HAP-1 (cell line): Measurements from ENCODE around the gene DPYSL4.

Experiments
- DNase-seq, 2 experiments: peaks; one replicate each; pipeline ENCODE4 v3.0.0-alpha.2; 2016 to 2020; ENCODE audit warnings: low spot score in 2 of 2
- H3K27me3 ChIP-seq: fragments of 250-450 bp; sonication (Bioruptor Pico); 2 replicates; pipeline ENCODE4 v1.5.1; 2020; ENCODE audit warnings: low read depth, mild to moderate bottlenecking, moderate library complexity
- H3K36me3 ChIP-seq: fragments of 250-450 bp; sonication (Bioruptor Pico); replicated peaks from 2 replicates; pipeline ENCODE4 v1.5.1; 2020; ENCODE audit warnings: mild to moderate bottlenecking
- H3K4me1 ChIP-seq: fragments of 250-450 bp; sonication (Bioruptor Pico); 2 replicates; pipeline ENCODE4 v1.5.1; 2020; ENCODE audit warnings: mild to moderate bottlenecking
- H3K4me3 ChIP-seq: fragments of 250-450 bp; sonication (Bioruptor Pico); 2 replicates; pipeline ENCODE4 v1.5.1; 2020; ENCODE audit warnings: mild to moderate bottlenecking, moderate library complexity
- H3K9me3 ChIP-seq: fragments of 250-450 bp; sonication (Bioruptor Pico); 2 replicates; pipeline ENCODE4 v1.5.1; 2020; ENCODE audit warnings: mild to moderate bottlenecking, moderate library complexity
- in situ Hi-C: fragments of 300-500 bp; cut with MboI; formaldehyde crosslinking; loops from 3 replicates; pipeline ENCODE4 v1.14.3; 2020; ENCODE audit warnings: low sequenced_read_pairs, inconsistent platforms, mixed read lengths

The DPYSL4 gene

GRCh38 chr10:132226586-132227405, 40.0 kb downstream of the DPYSL4 start:
- Histone ChIP-seq H3K4me1 (no peaks in the 10 kb centered on the region), H3K27me3 (no peaks in the 10 kb centered on the region), H3K9me3 (no peaks in the 10 kb centered on the region), H3K36me3 (no peaks in the 10 kb centered on the region), H3K4me3 (no peak overlapping the region)
- in situ Hi-C loops, result loop anchor here (10.0 kb wide), 1 partner anchor 228 kb away; no protein-coding TSS in a partner anchor
- no peak for DNase-seq

GRCh38 chr10:132227851-132228390, 41.2 kb downstream of the DPYSL4 start:
- H3K27me3 ChIP-seq, result no peaks in the 10 kb centered on the region
- in situ Hi-C loops, result loop anchor here (10.0 kb wide), 1 partner anchor 227 kb away; no protein-coding TSS in a partner anchor
- no peaks in the 10 kb centered on the region for H3K4me1 ChIP-seq
- no peaks in the 10 kb centered on the region for H3K36me3 ChIP-seq
- H3K9me3 ChIP-seq, result no peaks in the 10 kb centered on the region
- no peak for DNase-seq
- no peak overlapping the region for H3K4me3 ChIP-seq

- Histone ChIP-seq H3K36me3 (no peaks in the 10 kb centered on the region), H3K27me3 (no peaks in the 10 kb centered on the region), H3K9me3 (no peaks in the 10 kb centered on the region), H3K4me1 (no peaks in the 10 kb centered on the region), H3K4me3 (no peak overlapping the region)
- in situ Hi-C loops, result loop anchor here (10.0 kb wide), 1 partner anchor 226 kb away; no protein-coding TSS in a partner anchor
- no peak for DNase-seq
Measured at GRCh38 chr10:132228616-132229015, 41.9 kb downstream of the DPYSL4 start.

GRCh38 chr10:132229096-132229495, 42.3 kb downstream of the DPYSL4 start:
- H3K4me3 ChIP-seq, result no peak overlapping the region
- H3K36me3 ChIP-seq, result no peaks in the 10 kb centered on the region
- H3K9me3 ChIP-seq, result no peaks in the 10 kb centered on the region
- no peaks in the 10 kb centered on the region for H3K27me3 ChIP-seq
- in situ Hi-C loops, result loop anchor here (10.0 kb wide), 1 partner anchor 226 kb away; no protein-coding TSS in a partner anchor
- no peak for DNase-seq
- no peaks in the 10 kb centered on the region for H3K4me1 ChIP-seq

- Histone ChIP-seq H3K4me3 (no peak overlapping the region), H3K4me1 (no peaks in the 10 kb centered on the region), H3K36me3 (no peaks in the 10 kb centered on the region), H3K27me3 (no peaks in the 10 kb centered on the region), H3K9me3 (no peaks in the 10 kb centered on the region)
- in situ Hi-C loops, result loop anchor here (10.0 kb wide), 1 partner anchor 225 kb away; no protein-coding TSS in a partner anchor
- no peak for DNase-seq
Measured at GRCh38 chr10:132229834-132230556, 43.2 kb downstream of the DPYSL4 start.

- Histone ChIP-seq H3K4me3 (no peak overlapping the region), H3K27me3 (no peaks in the 10 kb centered on the region), H3K36me3 (no peaks in the 10 kb centered on the region), H3K4me1 (no peaks in the 10 kb centered on the region), H3K9me3 (no peaks in the 10 kb centered on the region)
- DNase-seq, result no peak
- in situ Hi-C loops, result no loop called here
Measured at GRCh38 chr10:132230557-132231210, 43.9 kb downstream of the DPYSL4 start.

- DNase-seq, result no peak
- H3K4me3 ChIP-seq, result no peak overlapping the region
- no peaks in the 10 kb centered on the region for H3K4me1 ChIP-seq
- H3K9me3 ChIP-seq, result no peaks in the 10 kb centered on the region
- H3K27me3 ChIP-seq, result no peaks in the 10 kb centered on the region
- H3K36me3 ChIP-seq, result no peaks in the 10 kb centered on the region
- in situ Hi-C loops, result no loop called here
Measured at GRCh38 chr10:132231656-132232022, 44.9 kb downstream of the DPYSL4 start.

GRCh38 chr10:132232023-132232951, 45.5 kb downstream of the DPYSL4 start:
- Histone ChIP-seq H3K27me3 (no peaks in the 10 kb centered on the region), H3K9me3 (no peaks in the 10 kb centered on the region), H3K4me1 (no peaks in the 10 kb centered on the region), H3K36me3 (no peaks in the 10 kb centered on the region), H3K4me3 (no peak overlapping the region)
- in situ Hi-C loops, result no loop called here
- no peak for DNase-seq

GRCh38 chr10:132232981-132233380, 46.2 kb downstream of the DPYSL4 start:
- Histone ChIP-seq H3K9me3 (no peaks in the 10 kb centered on the region), H3K27me3 (no peaks in the 10 kb centered on the region), H3K4me3 (no peak overlapping the region), H3K36me3 (no peaks in the 10 kb centered on the region), H3K4me1 (no peaks in the 10 kb centered on the region)
- in situ Hi-C loops, result no loop called here
- no peak for DNase-seq

- no peaks in the 10 kb centered on the region for H3K4me1 ChIP-seq
- in situ Hi-C loops, result no loop called here
Measured at GRCh38 chr10:132233501-132234085, 46.8 kb downstream of the DPYSL4 start.

GRCh38 chr10:132234860-132235259, 48.1 kb downstream of the DPYSL4 start:
- no peak overlapping the region for H3K4me3 ChIP-seq
- H3K4me1 ChIP-seq, result no peaks in the 10 kb centered on the region
- H3K9me3 ChIP-seq, result no peaks in the 10 kb centered on the region
- H3K27me3 ChIP-seq, result no peaks in the 10 kb centered on the region
- no peaks in the 10 kb centered on the region for H3K36me3 ChIP-seq
- no peak for DNase-seq
- in situ Hi-C loops, result no loop called here

More at GRCh38 chr10:132233501-132234085, 46.8 kb downstream of the DPYSL4 start:
- Histone ChIP-seq H3K9me3 (no peaks in the 10 kb centered on the region), H3K36me3 (no peaks in the 10 kb centered on the region), H3K27me3 (no peaks in the 10 kb centered on the region), H3K4me3 (no peak overlapping the region)
- DNase-seq, result no peak

- in situ Hi-C loops, result no loop called here
- H3K27me3 ChIP-seq, result no peaks in the 10 kb centered on the region
- no peaks in the 10 kb centered on the region for H3K36me3 ChIP-seq
- H3K4me1 ChIP-seq, result no peaks in the 10 kb centered on the region
- no peaks in the 10 kb centered on the region for H3K9me3 ChIP-seq
- DNase-seq, result no peak
- no peak overlapping the region for H3K4me3 ChIP-seq
Measured at GRCh38 chr10:132236161-132236560, 49.4 kb downstream of the DPYSL4 start.
